ENCODE results near the gene CD86.

- TF ChIP-seq, protein P1, sequence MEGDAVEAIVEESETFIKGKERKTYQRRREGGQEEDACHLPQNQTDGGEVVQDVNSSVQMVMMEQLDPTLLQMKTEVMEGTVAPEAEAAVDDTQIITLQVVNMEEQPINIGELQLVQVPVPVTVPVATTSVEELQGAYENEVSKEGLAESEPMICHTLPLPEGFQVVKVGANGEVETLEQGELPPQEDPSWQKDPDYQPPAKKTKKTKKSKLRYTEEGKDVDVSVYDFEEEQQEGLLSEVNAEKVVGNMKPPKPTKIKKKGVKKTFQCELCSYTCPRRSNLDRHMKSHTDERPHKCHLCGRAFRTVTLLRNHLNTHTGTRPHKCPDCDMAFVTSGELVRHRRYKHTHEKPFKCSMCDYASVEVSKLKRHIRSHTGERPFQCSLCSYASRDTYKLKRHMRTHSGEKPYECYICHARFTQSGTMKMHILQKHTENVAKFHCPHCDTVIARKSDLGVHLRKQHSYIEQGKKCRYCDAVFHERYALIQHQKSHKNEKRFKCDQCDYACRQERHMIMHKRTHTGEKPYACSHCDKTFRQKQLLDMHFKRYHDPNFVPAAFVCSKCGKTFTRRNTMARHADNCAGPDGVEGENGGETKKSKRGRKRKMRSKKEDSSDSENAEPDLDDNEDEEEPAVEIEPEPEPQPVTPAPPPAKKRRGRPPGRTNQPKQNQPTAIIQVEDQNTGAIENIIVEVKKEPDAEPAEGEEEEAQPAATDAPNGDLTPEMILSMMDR (IDR thresholded peaks at IDR 0.05; ENCODE audit: poor library complexity, severe bottlenecking) = no peak
- no peak for TF ChIP-seq EZH2 (IDR thresholded peaks at IDR 0.05; ENCODE audit: borderline replicate concordance, insufficient read depth, low read length, poor library complexity, severe bottlenecking)
- no peak for TF ChIP-seq REST (IDR thresholded peaks at IDR 0.05; ENCODE audit: borderline replicate concordance)
- TF ChIP-seq POLR2AphosphoS5 (IDR thresholded peaks at IDR 0.05) = no peak
- TF ChIP-seq TAF1 (IDR thresholded peaks at IDR 0.05; ENCODE audit: low read depth) = no peak
- TF ChIP-seq RAD21 (conservative IDR thresholded peaks at IDR 0.05) = no peak
- no peak for TF ChIP-seq EP300 (conservative IDR thresholded peaks at IDR 0.05; ENCODE audit: poor library complexity, severe bottlenecking)
- TF ChIP-seq SMC3 (conservative IDR thresholded peaks at IDR 0.05; ENCODE audit: poor library complexity) = no peak
- TF ChIP-seq MXI1 (conservative IDR thresholded peaks at IDR 0.05; ENCODE audit: poor library complexity, severe bottlenecking) = no peak
Observed at GRCh38 chr3:122058294-122058693, 3.1 kb downstream of the CD86 start.

Data from neural cell (in vitro differentiated cells).